Measurements from ENCODE around the gene NXPE4.
"Not testable (repeated sequence)": the region's sequence is repeated elsewhere in the genome, so short reads cannot be mapped to it uniquely, and the experiment has no call there.

- not testable (repeated sequence) for TF ChIP-seq POLR2A (IDR thresholded peaks at IDR 0.05)
- TF ChIP-seq, protein P1, sequence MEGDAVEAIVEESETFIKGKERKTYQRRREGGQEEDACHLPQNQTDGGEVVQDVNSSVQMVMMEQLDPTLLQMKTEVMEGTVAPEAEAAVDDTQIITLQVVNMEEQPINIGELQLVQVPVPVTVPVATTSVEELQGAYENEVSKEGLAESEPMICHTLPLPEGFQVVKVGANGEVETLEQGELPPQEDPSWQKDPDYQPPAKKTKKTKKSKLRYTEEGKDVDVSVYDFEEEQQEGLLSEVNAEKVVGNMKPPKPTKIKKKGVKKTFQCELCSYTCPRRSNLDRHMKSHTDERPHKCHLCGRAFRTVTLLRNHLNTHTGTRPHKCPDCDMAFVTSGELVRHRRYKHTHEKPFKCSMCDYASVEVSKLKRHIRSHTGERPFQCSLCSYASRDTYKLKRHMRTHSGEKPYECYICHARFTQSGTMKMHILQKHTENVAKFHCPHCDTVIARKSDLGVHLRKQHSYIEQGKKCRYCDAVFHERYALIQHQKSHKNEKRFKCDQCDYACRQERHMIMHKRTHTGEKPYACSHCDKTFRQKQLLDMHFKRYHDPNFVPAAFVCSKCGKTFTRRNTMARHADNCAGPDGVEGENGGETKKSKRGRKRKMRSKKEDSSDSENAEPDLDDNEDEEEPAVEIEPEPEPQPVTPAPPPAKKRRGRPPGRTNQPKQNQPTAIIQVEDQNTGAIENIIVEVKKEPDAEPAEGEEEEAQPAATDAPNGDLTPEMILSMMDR (IDR thresholded peaks at IDR 0.05) = not testable (repeated sequence)
These were observed 13.0 kb upstream of the NXPE4 start for GRCh38 chr11:114608605-114609004.
